GM12874 (cell line): ENCODE measurements around the gene TOR1A.

Source experiments
- TF ChIP-seq, protein P1 (sequence below): IDR thresholded peaks from 2 replicates; pipeline ENCODE4 v1.5.1; 2011; ENCODE audit warnings: low read depth, mild to moderate bottlenecking, control low read depth, low read length, moderate library complexity; ENCODE audit not compliant: insufficient read depth

The TOR1A gene

GRCh38 chr9:129775448-129775798 is 48.5 kb downstream of the TOR1A start:
- TF ChIP-seq, protein P1, sequence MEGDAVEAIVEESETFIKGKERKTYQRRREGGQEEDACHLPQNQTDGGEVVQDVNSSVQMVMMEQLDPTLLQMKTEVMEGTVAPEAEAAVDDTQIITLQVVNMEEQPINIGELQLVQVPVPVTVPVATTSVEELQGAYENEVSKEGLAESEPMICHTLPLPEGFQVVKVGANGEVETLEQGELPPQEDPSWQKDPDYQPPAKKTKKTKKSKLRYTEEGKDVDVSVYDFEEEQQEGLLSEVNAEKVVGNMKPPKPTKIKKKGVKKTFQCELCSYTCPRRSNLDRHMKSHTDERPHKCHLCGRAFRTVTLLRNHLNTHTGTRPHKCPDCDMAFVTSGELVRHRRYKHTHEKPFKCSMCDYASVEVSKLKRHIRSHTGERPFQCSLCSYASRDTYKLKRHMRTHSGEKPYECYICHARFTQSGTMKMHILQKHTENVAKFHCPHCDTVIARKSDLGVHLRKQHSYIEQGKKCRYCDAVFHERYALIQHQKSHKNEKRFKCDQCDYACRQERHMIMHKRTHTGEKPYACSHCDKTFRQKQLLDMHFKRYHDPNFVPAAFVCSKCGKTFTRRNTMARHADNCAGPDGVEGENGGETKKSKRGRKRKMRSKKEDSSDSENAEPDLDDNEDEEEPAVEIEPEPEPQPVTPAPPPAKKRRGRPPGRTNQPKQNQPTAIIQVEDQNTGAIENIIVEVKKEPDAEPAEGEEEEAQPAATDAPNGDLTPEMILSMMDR = no peak

DNA sequence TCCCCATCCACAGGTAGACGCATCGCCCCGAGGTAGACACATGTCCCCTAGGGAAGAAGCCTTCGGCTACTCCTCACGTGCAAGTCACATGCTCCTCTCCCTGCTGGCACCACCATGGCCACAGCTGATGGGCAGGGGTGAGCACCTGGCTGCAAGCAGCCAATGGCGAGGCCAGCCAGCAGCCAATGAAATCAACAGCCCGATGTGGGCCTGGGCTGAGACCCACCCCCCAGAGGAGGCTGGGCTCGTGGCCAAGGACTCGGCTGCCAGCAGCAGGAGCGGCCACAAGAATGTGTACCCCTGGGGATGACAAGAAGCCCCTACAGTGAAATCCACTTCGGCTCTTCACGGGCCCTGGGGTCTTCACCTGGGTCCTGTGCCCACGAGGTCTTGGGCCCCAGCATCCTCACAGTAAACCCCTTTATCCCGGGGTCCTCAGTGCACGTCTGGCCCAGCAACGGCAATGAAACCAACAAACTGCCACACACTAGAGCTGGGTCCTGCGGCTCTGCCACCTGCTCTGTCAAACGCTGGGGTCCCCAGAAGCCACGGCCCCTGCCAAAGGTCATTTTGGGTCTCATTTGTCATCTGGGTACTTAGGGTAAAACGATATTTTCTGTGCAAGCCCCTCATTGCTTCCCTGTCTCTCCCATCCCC is 49.0 kb downstream of the TOR1A start:
- TF ChIP-seq, protein P1 = no peak

DNA sequence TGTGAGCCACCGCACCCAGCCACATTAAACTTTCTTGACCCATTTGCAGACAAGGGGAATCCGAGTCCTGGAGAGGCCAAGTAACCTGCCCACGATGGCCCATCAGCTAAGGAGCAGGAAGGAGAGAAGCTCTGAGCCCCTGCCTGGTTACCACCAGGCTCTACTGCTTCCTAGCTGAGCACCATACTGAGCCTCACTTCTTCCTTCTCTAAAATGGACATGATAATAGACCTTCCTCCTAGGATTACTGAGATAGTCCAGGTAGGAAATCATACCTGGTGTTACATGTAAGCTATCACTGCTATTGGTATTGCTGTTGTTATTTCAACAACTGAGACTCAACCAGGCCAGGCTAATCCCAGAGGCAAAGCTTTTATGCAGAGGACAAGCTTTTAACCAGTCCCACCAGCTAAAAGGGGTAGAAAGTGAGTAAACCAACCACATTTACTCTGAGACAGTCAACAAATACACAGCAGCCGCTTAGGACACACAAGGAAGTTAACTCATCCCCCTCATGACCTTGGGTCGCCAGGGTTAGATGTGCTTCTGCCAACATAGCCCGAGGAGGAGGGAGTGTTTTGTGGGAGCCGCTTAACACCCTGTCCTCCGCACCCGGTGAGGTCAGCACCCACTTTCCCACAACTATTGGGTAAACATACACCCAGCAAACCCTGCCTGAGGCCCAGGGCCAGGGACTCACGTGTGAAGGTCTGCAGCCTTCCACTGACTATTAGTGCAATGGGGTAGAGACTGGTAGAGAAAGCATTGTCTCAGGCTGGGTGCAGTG is 50.5 kb downstream of the TOR1A start:
- TF ChIP-seq, protein P1 = no peak

- TF ChIP-seq, protein P1 = no peak
Observed at GRCh38 chr9:129770741-129771140, 53.2 kb downstream of the TOR1A start.

DNA sequence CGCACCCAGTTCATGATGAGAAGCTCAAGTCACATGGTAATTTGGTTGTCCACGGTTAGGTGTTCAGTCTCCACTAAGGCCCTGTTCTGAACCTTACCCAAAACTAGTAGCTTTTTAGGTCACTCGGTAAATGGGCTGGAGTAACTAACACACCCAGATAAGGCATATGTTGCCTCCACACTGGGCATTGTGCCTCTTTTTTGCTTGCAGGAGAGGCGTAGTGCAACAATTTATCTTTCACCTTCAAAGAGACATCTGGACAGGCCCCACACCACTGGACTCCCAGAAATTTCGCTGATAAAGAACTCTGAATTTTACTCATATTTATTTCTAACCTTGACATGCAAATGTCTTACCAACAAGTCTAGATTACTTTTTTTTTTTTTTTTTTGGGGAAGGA is 54.3 kb downstream of the TOR1A start:
- TF ChIP-seq, protein P1 = no peak

GRCh38 chr9:129768486-129768885 is 55.5 kb downstream of the TOR1A start:
- TF ChIP-seq, protein P1 = no peak

DNA sequence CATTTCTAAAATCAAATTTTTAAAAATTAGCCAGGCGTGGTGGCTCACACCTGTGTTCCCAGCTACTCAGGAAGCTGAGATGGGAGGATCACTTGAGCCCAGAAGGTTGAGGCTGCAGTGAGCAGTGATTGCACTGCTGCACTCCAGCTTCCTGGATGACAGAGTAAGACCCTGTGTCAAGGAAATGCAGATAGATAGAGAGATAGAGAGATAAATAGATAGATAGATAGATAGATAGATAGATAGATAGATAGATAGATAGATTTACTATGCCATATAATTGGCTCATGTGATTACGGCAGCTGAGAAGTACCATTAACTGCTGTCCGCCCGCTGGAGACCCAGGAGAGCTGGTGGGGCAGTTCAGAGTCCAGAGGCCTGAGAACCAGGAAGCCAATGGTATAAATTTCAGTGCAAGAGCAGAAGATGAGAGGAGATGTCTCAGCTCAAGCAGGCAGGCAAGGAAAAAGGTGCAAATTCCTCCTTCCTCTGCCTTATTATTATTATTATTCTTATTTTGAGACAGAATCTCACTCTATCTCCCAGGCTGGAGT is 58.1 kb downstream of the TOR1A start:
- TF ChIP-seq, protein P1 = no peak
